T-helper 2 cell treated with Interferon-gamma antibody and Interleukin-4, amounts not matched to agents 5 μg/mL and 100 μg/mL, for 36 hours (primary cell): ENCODE results near the gene CLDN14.

Source experiments
- DNase-seq: peaks from one replicate; pipeline ENCODE4 v3.0.0; 2021; ENCODE audit warnings: low spot score
- H3K27ac Mint-ChIP-seq: one replicate; pipeline ENCODE4 v1.8.0; 2021; ENCODE audit warnings: mild to moderate bottlenecking, mixed read lengths
- H3K27me3 Mint-ChIP-seq: one replicate; pipeline ENCODE4 v1.8.0; 2021; ENCODE audit warnings: low read depth, mixed read lengths
- H3K36me3 Mint-ChIP-seq: one replicate; pipeline ENCODE4 v1.8.0; 2021; ENCODE audit warnings: low read depth, mixed read lengths
- H3K4me1 Mint-ChIP-seq: one replicate; pipeline ENCODE4 v1.8.0; 2021; ENCODE audit warnings: low read depth, mixed read lengths
- H3K4me3 Mint-ChIP-seq: one replicate; pipeline ENCODE4 v1.8.0; 2022; ENCODE audit warnings: mild to moderate bottlenecking, moderate library complexity, mixed read lengths
- H3K9me3 Mint-ChIP-seq: one replicate; pipeline ENCODE4 v1.8.0; 2021; ENCODE audit warnings: mixed read lengths

Gene CLDN14, protein sequence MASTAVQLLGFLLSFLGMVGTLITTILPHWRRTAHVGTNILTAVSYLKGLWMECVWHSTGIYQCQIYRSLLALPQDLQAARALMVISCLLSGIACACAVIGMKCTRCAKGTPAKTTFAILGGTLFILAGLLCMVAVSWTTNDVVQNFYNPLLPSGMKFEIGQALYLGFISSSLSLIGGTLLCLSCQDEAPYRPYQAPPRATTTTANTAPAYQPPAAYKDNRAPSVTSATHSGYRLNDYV

DNA sequence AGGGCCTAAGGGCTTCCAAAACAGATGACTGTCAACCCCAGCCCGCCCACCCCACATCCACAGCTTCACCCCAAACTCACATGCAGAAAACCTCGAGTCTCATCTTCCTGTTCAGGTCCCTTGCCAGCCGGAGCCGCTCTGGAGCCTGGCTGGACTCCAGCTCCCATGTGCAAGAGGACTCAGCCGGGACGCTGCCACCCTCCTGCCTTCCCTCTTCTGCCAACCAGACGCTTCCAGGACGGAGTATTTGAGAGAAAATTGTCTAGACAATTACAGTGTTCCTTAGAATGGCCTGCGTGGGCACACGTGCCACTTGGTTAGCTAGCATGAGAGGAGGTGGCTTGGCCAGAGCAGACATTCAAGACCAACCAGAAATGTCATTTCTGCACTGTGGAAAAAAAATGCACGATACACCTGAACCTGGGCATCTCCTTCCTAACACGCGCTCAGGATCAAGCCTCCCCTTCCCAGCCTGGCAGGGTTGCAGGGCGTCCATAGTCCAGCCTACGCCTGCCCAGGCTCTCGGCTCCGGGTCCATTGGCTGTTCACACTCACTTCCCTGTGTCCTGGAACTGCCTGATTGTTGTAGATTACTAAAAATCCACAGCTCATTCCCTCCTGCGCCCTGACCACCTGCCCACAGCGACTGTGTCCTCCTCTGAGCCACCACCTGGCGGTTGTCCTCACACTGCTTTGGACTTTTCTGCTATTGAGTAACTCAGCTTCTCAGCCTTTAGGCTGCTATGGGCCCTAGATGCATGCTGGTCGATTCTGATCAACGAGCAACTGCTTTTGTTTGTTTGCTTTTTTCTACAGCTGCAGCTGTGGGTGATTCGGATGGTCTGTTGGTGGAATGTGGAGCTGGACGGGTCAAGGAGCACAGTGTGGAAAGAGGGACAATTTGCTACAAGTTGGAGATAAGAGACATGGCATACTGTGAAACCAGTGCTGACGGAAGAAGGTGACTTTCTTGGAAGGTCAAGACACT lies at the start of gene CLDN14:
TSS of gene CLDN14 (minus strand) at position 708 of the 988 bp plus-strand sequence. CDS start 18,427 bp downstream, outside the sequence.
- no peaks in the 10 kb centered on the region for H3K36me3 Mint-ChIP-seq
- H3K27ac Mint-ChIP-seq, result no peak within 1 kb of the TSS
- peaks cover 11% of the 10 kb centered on the region for H3K4me1 Mint-ChIP-seq
- no peak within 1 kb of the TSS for H3K4me3 Mint-ChIP-seq
- no peaks in the 10 kb centered on the region for H3K27me3 Mint-ChIP-seq
- DNase-seq, result no peak
- no peaks in the 10 kb centered on the region for H3K9me3 Mint-ChIP-seq

GRCh38 chr21:36528716-36529115 lies 48.8 kb upstream of the CLDN14 start:
- Mint-ChIP-seq H3K9me3 (no peaks in the 10 kb centered on the region), H3K4me1 (no peaks in the 10 kb centered on the region), H3K4me3 (no peak overlapping the region), H3K36me3 (no peaks in the 10 kb centered on the region), H3K27me3 (peaks cover 6% of the 10 kb centered on the region), H3K27ac (no peak overlapping the region)
- no peak for DNase-seq

GRCh38 chr21:36527317-36527716 lies 47.4 kb upstream of the CLDN14 start:
- no peak for DNase-seq

GRCh38 chr21:36526104-36526503 lies 46.2 kb upstream of the CLDN14 start:
- Mint-ChIP-seq H3K36me3 (no peaks in the 10 kb centered on the region), H3K4me3 (no peak overlapping the region), H3K9me3 (no peaks in the 10 kb centered on the region), H3K4me1 (no peaks in the 10 kb centered on the region), H3K27me3 (peaks cover 6% of the 10 kb centered on the region), H3K27ac (no peak overlapping the region)
- no peak for DNase-seq

More at GRCh38 chr21:36527317-36527716, 47.4 kb upstream of the CLDN14 start:
- H3K27ac Mint-ChIP-seq, result no peak overlapping the region
- H3K4me3 Mint-ChIP-seq, result no peak overlapping the region
- peaks cover 6% of the 10 kb centered on the region for H3K27me3 Mint-ChIP-seq
- H3K4me1 Mint-ChIP-seq, result no peaks in the 10 kb centered on the region
- no peaks in the 10 kb centered on the region for H3K9me3 Mint-ChIP-seq
- no peaks in the 10 kb centered on the region for H3K36me3 Mint-ChIP-seq

DNA sequence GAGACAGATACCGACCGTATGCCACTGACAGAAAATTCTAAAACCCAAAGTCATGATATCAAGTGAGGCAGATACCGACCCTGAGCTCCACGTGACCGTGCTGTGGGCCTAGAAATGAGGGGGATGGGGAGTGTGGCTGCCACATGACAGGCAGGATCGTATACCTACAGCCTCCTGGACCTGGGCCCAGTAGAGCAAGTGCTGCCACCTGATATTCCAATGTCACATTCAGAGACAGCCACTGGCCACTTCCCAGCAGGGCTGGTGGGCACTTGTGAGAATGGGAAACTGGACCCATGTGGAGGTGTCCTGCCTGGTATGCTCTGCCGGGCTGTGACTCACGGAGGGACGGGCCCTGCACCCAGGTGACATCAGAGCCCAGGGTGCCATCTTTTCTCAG lies 44.6 kb upstream of the CLDN14 start:
- Mint-ChIP-seq H3K4me1 (no peaks in the 10 kb centered on the region), H3K36me3 (no peaks in the 10 kb centered on the region), H3K9me3 (no peaks in the 10 kb centered on the region), H3K4me3 (no peak overlapping the region), H3K27me3 (peaks cover 6% of the 10 kb centered on the region), H3K27ac (no peak overlapping the region)
- no peak for DNase-seq

DNA sequence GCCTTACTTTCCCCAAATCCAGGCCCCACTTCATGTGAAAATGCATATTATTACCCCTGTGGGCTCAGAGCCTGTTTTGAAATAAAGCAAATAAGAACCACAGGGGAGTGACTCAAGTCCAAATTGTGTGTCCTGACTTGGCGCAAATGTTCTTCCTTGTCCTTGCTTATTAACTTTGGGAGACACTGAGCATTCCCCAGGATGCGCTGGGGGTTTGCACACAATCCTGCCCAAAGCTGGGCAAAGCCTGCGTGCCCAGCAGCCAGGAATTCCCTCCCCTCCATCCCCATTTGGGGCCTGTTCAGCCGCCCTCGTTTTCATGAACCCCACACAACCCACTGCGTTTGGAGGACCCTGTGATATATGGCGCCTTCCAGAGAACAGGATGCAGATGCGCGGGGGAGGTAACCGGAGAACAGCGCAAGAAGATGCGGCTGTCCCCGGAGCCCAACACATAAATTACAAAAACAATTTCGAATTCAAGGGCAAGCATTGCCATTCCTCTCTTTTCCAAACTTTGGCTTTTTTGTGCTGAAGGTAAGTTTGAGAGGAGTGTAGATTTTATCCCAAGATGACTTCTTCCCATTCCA lies 42.4 kb upstream of the CLDN14 start:
- H3K36me3 Mint-ChIP-seq, result no peaks in the 10 kb centered on the region
- DNase-seq, result no peak
- H3K9me3 Mint-ChIP-seq, result no peaks in the 10 kb centered on the region
- no peak overlapping the region for H3K4me3 Mint-ChIP-seq
- H3K4me1 Mint-ChIP-seq, result no peaks in the 10 kb centered on the region
- peaks cover 2% of the 10 kb centered on the region for H3K27me3 Mint-ChIP-seq
- no peak overlapping the region for H3K27ac Mint-ChIP-seq

DNA sequence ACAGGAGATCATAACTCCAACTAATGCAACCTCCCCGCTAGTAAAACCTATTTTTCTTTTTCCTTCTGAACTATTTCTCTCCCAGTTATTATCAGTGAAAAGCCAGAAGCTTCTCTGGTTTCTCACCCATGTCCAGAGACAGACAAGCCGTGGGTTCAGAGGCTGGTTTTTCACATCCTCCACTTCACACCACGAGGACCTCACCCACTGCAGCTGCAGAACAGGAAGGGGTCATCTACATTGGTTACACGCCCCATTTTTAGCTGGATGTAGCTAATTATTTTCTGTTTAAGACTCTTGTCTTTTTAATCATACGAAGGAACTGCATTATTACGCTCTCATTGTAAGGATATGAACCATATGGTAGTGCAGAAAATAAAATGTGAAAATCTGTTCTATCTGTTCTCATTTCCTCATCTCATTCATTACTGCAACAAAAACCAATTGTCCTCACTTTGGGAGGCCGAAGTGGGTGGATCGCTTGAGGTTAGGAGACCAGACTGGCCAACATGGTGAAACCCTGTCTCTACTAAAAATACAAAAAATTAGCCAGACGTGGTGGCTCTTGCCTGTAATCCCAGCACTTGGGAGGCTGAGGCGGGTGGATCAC lies 39.1 kb upstream of the CLDN14 start:
- Mint-ChIP-seq H3K4me1 (peaks cover 3% of the 10 kb centered on the region), H3K4me3 (no peak overlapping the region), H3K27ac (no peak overlapping the region), H3K27me3 (no peaks in the 10 kb centered on the region), H3K9me3 (no peaks in the 10 kb centered on the region), H3K36me3 (no peaks in the 10 kb centered on the region)
- no peak for DNase-seq

GRCh38 chr21:36517366-36518075 lies 37.6 kb upstream of the CLDN14 start:
- DNase-seq, result no peak
- Mint-ChIP-seq H3K4me3 (no peak overlapping the region), H3K36me3 (no peaks in the 10 kb centered on the region), H3K4me1 (peaks cover 3% of the 10 kb centered on the region), H3K9me3 (no peaks in the 10 kb centered on the region), H3K27me3 (peaks cover 1% of the 10 kb centered on the region), H3K27ac (no peak overlapping the region)

- no peak for DNase-seq
- Mint-ChIP-seq H3K4me1 (peaks cover 6% of the 10 kb centered on the region), H3K27me3 (peaks cover 8% of the 10 kb centered on the region), H3K36me3 (no peaks in the 10 kb centered on the region), H3K9me3 (no peaks in the 10 kb centered on the region), H3K27ac (no peak overlapping the region), H3K4me3 (no peak overlapping the region)
These were observed 36.4 kb upstream of the CLDN14 start for GRCh38 chr21:36516281-36516680.

DNA sequence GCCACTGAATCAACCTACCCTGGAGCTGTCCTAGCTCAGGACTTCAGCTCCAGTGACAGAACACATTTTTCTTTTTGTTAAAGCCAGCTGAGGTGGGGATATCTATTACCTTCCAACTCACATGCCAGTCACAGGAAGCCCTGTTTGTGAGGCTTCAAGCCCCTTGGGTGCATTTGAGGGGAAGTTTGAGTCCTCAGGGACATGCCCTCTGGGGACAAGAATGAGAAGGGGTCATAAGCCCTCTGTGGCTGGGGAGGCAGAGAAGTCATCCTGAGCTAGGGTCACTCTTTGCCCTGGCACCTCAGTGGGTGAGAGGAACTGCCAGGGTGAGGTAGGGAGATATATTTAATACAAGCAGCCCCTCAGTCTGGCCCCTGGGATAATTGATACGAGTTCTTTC lies 33.5 kb upstream of the CLDN14 start:
- H3K4me1 Mint-ChIP-seq, result peaks cover 7% of the 10 kb centered on the region
- no peak for DNase-seq
- H3K27me3 Mint-ChIP-seq, result peaks cover 8% of the 10 kb centered on the region
- H3K9me3 Mint-ChIP-seq, result no peaks in the 10 kb centered on the region
- H3K36me3 Mint-ChIP-seq, result no peaks in the 10 kb centered on the region
- no peak overlapping the region for H3K27ac Mint-ChIP-seq
- H3K4me3 Mint-ChIP-seq, result no peak overlapping the region

- peaks cover 8% of the 10 kb centered on the region for H3K27me3 Mint-ChIP-seq
- no peak overlapping the region for H3K27ac Mint-ChIP-seq
- H3K4me1 Mint-ChIP-seq, result peaks cover 7% of the 10 kb centered on the region
- no peaks in the 10 kb centered on the region for H3K36me3 Mint-ChIP-seq
- no peaks in the 10 kb centered on the region for H3K9me3 Mint-ChIP-seq
- no peak for DNase-seq
- H3K4me3 Mint-ChIP-seq, result no peak overlapping the region
These were observed 33.0 kb upstream of the CLDN14 start for GRCh38 chr21:36512971-36513370.

DNA sequence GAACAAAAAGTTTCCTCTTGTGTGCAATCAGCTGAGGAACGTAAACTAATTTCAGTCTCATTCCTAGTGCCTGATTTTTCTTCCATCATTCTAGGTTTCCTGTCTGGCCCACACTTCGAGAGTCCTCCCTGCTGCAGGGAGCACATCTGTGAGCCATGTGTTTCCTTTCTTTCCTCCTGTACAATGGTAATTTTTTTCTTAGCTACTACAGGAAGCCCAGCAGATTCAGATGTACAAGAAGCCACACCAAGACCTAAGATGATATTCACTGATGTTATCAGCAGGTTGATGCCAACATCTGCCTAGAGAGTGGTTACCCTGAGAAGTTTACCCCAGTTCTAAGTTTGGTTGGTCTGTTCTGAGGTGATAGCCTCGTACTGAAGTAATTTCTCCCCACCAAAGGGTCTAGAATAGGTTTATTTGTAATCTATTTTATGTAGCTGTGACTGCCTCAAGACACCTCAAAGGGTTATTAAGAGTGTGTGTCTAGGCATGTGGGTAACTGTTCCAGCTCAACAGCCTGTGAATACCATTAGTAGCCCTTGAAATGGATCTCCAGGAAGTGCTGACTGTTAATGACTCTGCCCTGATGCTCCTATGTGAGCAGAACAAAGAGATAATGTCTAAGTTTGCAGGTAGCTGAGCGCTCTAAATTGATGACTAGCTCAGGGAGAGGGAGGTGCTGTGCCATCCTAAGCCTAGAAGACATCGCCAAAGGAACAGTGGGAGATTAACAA lies 31.7 kb upstream of the CLDN14 start:
- H3K27ac Mint-ChIP-seq, result no peak overlapping the region
- no peak for DNase-seq
- no peak overlapping the region for H3K4me3 Mint-ChIP-seq

GRCh38 chr21:36510911-36511310 lies 31.0 kb upstream of the CLDN14 start:
- DNase-seq, result no peak
- Mint-ChIP-seq H3K4me1 (peaks cover 5% of the 10 kb centered on the region), H3K9me3 (no peaks in the 10 kb centered on the region), H3K27me3 (peaks cover 8% of the 10 kb centered on the region), H3K27ac (no peak overlapping the region), H3K36me3 (no peaks in the 10 kb centered on the region), H3K4me3 (no peak overlapping the region)

More for the DNA sequence above, 31.7 kb upstream of the CLDN14 start:
- Mint-ChIP-seq H3K9me3 (no peaks in the 10 kb centered on the region), H3K27me3 (peaks cover 8% of the 10 kb centered on the region), H3K36me3 (no peaks in the 10 kb centered on the region), H3K4me1 (peaks cover 7% of the 10 kb centered on the region)
